Forelimb muscle (tissue), 1 donor: ENCODE data around the gene PRSS23. TPM values are rescaled to one million over a fixed set of nuclear protein-coding genes. Genes with fewer than 3 reads are reported as not detected.
"Not testable (repeated sequence)": the region's sequence is repeated elsewhere in the genome, so short reads cannot be mapped to it uniquely, and the experiment has no call there.

Experiments
- DNase-seq: peaks from one replicate; pipeline ENCODE4 v3.0.0-alpha.2; 2013; ENCODE audit warnings: low read depth
- polyA plus RNA-seq: library from polyadenylated mRNA; unstranded; fragments of 120-200 nt; gene quantifications from one replicate; pipeline ENCODE4 v1.2.1, GENCODE V29; 2013; ENCODE audit not compliant: insufficient read length

Gene PRSS23
- 19.5 TPM for polyA plus RNA-seq

DNA sequence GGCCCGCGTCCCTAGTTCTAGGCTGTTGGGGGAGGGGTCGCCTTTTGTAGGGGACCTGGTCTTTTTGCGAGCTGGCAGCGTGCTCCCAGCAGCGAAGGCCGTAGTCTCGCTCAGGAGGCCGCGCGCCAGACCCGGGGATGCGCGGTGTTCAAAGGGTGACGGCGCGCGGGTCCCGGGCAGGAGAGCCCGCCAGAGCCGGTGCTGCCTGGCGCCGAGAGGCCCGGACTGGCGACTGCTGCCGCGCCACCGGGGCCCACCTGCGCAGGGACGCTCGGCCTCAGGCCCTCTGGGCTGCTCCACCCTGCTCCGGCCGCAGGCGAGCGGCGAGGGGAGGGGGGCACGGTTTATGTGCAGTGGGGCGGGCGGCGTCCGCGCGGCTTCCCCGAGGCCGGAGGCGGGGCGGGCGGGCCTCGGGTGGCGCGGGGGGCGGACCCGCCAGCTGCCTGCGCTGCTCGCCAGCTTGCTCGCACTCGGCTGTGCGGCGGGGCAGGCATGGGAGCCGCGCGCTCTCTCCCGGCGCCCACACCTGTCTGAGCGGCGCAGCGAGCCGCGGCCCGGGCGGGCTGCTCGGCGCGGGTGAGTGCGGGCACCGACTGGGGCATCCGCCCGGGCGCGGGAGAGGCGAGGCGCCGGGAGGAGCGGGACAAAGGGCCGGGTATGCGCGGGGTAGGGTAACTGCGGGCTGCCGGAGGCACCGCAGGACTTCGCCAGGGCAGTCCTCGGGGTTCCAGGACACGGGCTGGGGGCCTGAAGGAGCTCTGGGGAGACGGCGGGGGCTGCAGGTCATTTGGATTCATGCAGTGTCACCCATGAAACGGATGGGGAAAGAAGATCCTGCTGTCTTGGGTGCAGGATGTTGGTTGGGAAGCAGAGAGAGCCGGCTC, at the start of gene PRSS23:
PRSS23 (plus strand) TSS at position 467 of the 884 bp plus-strand sequence. CDS start 7,102 bp downstream, outside the sequence.
- no peak for DNase-seq

GRCh38 chr11:86753459-86753858, 46.9 kb upstream of the PRSS23 start:
- no peak for DNase-seq

DNA sequence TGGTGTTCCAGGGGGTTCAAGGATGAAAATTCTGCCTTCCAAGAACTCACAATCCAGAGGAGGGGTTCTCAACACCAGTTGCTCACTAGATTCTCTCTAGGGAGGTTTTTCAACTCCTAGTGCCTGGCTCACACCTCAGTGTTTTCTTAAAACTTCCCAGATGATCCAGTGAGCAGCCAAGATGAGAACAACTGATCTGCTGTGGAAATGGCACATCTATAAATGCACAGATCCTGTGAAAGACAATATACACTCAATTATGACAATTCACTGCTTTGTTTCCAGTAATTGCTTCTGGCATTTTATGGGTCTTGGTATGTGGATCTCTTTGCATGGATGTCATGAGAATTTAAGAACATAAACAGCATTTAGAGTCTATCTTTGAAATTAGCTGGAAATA, 45.2 kb upstream of the PRSS23 start:
- DNase-seq = no peak

DNA sequence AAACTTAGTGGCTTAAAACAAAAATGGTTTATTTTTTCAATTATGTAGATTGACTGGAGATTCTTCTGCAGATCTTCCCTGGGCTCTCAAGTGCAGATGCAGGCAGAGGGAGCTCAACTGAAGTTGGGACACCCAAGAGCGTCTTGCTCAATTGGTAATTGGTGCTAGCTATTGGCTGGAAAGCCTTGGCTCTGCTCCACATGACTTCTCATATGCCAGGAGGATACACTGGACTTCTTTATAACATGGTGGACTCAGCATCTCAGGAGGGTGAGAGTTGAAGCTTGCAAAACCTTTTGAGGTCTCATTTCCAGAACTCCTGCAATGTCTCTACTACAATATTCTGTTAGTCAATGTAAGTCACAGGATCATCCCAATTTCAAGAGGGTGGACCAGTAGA, 42.2 kb upstream of the PRSS23 start:
- DNase-seq = no peak

DNA sequence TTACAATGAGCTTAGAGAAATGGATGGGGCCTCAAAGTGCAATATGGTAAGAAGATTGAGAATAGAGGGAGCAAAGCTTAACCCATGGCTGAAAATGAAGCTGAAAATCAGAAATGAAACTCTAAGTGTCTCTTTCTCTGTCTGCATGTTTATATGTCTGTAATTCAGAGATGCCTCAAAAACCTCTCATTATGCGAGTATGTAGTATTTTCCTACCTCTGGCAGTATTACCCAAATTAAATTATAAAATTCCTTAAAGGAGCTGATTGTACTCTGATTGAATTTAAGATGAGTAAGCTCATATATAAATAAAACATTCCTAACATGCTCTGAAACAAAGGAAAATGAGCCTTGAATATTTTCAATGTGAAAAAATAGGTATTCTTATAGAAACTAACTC, 39.8 kb upstream of the PRSS23 start:
- DNase-seq = no peak

- no peak for DNase-seq
These were observed 38.4 kb upstream of the PRSS23 start for GRCh38 chr11:86761978-86762377.

DNA sequence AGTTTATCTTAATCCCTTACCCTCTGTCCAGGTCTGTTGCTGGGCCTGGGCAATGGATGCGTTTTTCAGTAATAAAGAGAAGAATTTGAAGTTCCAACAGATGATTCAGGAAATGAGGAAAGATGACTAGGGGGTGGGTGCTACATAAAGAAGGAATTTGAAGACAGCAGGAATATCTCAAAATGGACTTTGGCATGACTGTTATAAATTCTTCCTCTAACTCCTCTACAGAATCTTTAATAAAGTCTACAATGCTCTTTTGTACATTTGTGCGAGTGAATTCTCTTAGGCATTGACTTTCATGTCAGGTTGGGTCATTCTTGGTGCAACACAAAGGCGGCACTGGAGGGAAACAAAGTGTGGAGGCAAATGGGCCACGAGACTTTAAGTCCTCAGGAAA, 35.1 kb upstream of the PRSS23 start:
- no peak for DNase-seq

DNA sequence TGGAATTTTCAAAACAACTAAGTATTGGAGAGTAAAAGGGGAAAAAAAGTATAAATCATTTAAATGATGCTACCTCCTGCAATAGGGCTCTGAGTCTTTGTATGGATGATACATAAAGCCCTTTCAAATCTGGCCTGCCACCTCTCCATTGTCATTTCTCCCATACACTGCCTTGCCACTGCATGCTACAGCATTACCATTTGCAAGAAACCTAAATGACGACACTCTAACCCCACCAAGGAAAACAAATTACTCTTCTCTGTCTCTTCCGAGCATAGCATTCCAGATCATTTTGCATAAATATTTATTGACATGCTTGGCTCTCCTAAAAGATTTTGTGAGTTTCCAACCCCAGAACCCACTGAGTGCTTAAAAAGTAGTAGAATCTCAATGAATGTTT, 34.5 kb upstream of the PRSS23 start:
- DNase-seq = no peak

- DNase-seq = no peak
These were observed 31.1 kb upstream of the PRSS23 start for GRCh38 chr11:86769219-86769618.

- not testable (repeated sequence) for DNase-seq
These were observed 29.8 kb upstream of the PRSS23 start for GRCh38 chr11:86770473-86771027.

DNA sequence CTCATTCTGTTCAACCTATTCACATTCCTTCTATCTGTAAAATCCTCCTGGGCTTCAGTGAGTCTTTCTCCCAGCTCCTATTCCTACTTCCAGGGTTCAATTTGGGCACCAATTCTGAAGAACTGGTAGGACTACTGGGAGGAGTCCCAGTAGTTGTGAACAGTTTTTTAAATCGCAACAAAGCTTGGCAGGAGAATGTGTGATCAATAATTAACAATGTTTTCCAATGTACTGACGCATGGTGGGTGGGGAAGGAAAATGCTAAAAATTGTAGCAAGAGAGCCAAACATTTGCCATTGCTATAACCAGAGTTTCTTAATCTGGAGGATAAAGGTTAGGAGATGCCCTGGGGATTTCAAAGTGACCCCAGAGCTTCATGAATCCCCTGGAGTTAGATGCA, 27.3 kb upstream of the PRSS23 start:
- no peak for DNase-seq

- no peak for DNase-seq
These were observed 26.7 kb upstream of the PRSS23 start for GRCh38 chr11:86773513-86774252.

GRCh38 chr11:86774417-86774816, 25.9 kb upstream of the PRSS23 start:
- DNase-seq = no peak

GRCh38 chr11:86775361-86775760, 25.0 kb upstream of the PRSS23 start:
- DNase-seq = no peak

GRCh38 chr11:86781546-86781945, 18.8 kb upstream of the PRSS23 start:
- no peak for DNase-seq

GRCh38 chr11:86782742-86783141, 17.6 kb upstream of the PRSS23 start:
- DNase-seq = no peak

DNA sequence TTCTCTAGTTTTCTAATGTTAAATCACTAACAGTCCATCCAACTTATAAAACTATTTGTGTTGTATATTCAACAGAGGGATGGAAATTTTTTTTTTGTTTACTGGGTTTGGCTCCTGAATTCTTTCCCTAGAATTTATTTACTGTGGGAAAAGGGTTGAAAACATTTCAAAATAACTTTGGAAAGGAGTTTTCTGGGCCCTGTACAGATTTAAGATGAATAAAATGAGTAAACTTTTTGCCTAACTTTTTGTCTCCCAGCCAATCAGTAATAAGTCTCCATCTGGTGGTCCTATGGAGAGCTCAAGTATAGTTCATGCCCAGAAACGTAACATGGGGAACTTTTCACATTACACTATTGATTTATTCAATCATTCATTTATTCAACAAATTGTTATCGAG, 16.7 kb upstream of the PRSS23 start:
- no peak for DNase-seq

DNA sequence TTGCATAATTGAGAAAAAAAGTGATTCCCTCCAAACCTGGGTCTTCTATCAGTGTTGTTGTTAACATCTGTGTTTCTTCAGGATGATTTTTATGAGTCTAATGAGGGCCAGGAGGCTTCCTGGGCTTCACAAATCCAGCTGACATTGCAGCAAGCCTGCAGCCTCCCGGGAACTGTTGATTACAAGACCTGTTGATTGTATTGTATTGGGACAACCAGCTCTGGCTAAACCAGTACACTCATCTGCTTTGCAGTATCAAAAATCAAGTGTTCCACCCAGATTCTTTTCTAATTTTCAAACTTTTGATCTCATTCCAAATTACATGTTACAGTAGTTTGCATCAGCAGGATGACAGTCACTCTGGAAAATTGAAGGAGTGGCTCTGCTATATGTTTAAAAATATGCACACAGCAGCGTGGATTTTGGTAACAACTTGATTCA, 16.1 kb upstream of the PRSS23 start:
- DNase-seq = no peak

DNA sequence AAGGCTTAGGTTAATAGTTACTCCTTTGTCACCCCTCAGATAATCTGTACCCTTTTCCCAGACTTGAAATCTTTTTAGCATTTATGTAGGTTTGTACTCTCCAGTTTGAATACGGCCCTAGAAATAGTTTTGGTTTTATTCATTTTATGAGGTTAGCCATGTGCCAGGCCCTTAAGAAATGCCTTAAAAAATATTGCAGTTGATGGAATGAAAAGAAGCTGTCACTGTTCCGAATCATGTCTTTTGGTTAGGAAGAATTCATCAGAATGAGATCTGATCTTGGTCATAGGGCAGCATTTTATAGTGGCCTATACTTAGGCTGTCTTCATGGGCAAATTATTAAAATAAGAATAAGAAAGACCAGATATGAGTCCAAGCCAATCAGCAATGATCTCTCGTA, 14.8 kb upstream of the PRSS23 start:
- DNase-seq = no peak

DNA sequence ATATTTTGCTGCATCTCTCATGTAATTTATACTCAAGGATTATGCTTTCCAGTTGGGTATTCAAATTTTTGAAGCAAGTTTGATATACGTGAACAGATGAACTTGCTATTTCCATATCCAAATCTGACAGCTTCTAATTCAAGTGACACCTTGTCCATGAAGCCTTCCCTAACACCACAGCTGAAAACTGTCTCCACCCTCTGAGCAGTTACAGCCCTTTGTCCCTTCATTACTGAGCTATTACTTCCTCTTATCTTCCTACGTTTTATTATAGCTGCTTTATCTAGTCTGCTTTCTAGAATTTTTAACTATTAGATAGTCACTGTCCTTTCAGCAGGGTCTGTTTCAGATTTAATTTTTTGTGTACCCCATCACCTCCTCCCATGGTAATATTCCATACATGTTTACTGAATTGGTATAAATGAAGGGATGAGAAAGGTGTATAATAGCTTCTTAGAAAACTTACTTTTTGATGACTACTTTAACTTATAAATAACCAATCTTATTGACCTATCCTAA, 13.3 kb upstream of the PRSS23 start:
- no peak for DNase-seq

DNA sequence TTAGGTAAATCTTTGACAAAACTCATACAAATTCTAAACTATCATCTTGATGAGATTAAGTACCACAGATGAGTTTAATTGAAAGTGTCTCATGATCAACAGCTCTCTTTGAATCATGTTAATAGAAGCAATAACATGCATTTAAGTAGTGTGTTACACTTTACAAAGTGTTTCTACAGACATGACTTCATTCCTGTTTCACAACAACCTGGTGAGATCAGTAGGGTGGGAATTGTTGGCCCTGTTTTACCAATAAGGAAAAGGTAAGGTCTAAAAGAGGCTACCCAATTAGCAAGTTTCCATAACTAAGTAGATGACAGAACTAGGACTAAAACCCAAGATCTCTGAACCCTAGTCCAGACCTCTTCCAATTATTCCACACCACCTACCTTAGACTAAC, 12.7 kb upstream of the PRSS23 start:
- DNase-seq = no peak

DNA sequence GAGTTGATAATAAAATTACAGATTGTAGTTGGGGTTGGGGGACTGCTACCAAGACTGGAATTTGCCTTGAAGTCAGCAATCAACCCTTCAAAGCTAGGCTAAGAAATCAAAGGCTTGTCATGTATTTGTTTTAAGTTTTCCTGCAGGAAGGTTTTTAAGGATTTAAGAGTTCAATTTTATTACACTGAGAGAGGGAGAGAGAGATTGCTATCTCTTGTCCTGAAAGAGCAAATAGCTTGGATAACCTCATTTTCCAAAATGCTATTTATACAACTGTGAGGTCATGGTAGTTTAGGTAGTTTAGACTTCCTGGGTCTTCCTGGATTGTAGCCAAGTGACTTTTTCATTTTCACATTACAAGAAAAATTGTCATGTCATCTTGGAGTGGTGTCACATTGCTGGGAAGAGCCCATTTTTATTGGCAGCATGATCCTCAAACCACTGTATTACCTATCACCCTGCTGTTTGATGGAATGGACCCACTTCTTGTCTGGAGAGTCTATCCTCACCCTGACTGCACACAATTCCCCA, 10.1 kb upstream of the PRSS23 start:
- DNase-seq = no peak
